Progenitor cell of endocrine pancreas (in vitro differentiated cells): ENCODE measurements around the gene ESYT2. TPM values are rescaled to one million over a fixed set of nuclear protein-coding genes. Genes with fewer than 3 reads are reported as not detected.

ENCODE experiments used
- DNase-seq: peaks from one replicate; pipeline ENCODE4 v3.0.0; 2021; ENCODE audit warnings: low spot score; ENCODE audit not compliant: unreplicated experiment
- H3K27ac Mint-ChIP-seq: 2 replicates; pipeline ENCODE4 v1.8.0; 2021; ENCODE audit warnings: mild to moderate bottlenecking, moderate library complexity, mixed read lengths
- H3K27me3 Mint-ChIP-seq: 2 replicates; pipeline ENCODE4 v1.8.0; 2021; ENCODE audit warnings: mixed read lengths
- H3K36me3 Mint-ChIP-seq: 2 replicates; pipeline ENCODE4 v1.8.0; 2022; ENCODE audit warnings: mixed read lengths; ENCODE audit not compliant: insufficient read depth
- H3K4me1 Mint-ChIP-seq: 2 replicates; pipeline ENCODE4 v1.8.0; 2021; ENCODE audit warnings: low read depth, mixed read lengths
- H3K4me3 Mint-ChIP-seq: 2 replicates; pipeline ENCODE4 v1.8.0; 2021; ENCODE audit warnings: low read depth, mild to moderate bottlenecking, moderate library complexity, mixed read lengths
- H3K9me3 Mint-ChIP-seq: 2 replicates; pipeline ENCODE4 v1.8.0; 2021; ENCODE audit warnings: low read depth, mixed read lengths
- CTCF ChIP-seq: fragments of 200-600 bp; sonication (generic); IDR thresholded peaks from one replicate; pipeline ENCODE4 v1.5.0; 2021; ENCODE audit warnings: antibody characterized with exemption, mild to moderate bottlenecking; ENCODE audit not compliant: unreplicated experiment
- total RNA-seq: library from RNA; stranded (reverse); gene quantifications from 2 replicates; pipeline ENCODE4 v1.2.1, GENCODE V29; 2021

The ESYT2 gene
- total RNA-seq, 1 donor from 2014 or later, result 29.4 TPM

- TF ChIP-seq CTCF, result no peak
- Mint-ChIP-seq H3K27ac (no peak overlapping the region), H3K27me3 (no peaks in the 10 kb centered on the region), H3K36me3 (peaks cover 7% of the 10 kb centered on the region), H3K4me1 (no peaks in the 10 kb centered on the region), H3K9me3 (no peaks in the 10 kb centered on the region), H3K4me3 (no peak overlapping the region)
- no peak for DNase-seq
These were observed 139.8 kb downstream of the ESYT2 start for GRCh38 chr7:158689488-158689887.

DNA sequence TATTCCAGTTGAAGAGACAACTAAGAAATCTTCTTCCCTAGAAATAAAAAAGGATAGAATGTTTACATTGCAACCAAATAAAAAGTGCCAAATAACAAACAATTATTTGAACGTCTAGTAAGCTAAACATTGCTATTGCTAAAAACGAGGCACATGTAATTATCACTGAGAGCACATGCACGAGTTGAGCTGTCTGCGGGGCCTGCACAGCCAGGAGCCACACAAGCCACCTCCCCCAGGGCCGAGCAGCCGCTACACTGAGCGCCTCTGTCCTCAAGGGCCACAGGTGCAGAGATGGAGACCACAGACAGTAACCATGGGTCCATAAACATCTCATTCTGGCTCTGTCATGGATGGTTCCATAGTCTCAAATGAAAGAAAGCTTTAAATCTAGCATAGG is 141.9 kb downstream of the ESYT2 start:
- TF ChIP-seq CTCF, result no peak
- DNase-seq, result no peak
- H3K27ac Mint-ChIP-seq, result no peak overlapping the region
- no peaks in the 10 kb centered on the region for H3K9me3 Mint-ChIP-seq
- H3K27me3 Mint-ChIP-seq, result no peaks in the 10 kb centered on the region
- peaks cover 4% of the 10 kb centered on the region for H3K36me3 Mint-ChIP-seq
- no peak overlapping the region for H3K4me3 Mint-ChIP-seq
- H3K4me1 Mint-ChIP-seq, result no peaks in the 10 kb centered on the region

DNA sequence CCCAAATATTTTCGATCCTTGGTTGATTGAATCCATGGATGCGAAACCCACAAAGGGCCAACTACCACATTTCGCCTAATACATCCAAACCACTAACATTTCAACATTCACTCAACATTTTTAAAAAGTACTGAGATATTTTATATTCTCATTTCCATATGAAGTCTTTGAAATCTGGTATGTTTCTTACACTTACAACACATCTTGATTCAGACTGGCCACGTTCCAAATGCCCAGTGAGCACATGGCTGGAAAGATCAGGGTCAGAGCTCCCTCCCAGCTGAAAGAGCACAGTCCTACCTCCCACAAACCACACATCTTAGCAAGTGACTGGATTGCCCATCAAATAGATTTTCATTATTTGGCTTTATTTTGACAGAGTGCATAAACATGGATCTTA is 143.6 kb downstream of the ESYT2 start:
- TF ChIP-seq CTCF, result no peak
- Mint-ChIP-seq H3K27ac (no peak overlapping the region), H3K4me1 (no peaks in the 10 kb centered on the region), H3K36me3 (peaks cover 4% of the 10 kb centered on the region), H3K27me3 (no peaks in the 10 kb centered on the region), H3K9me3 (no peaks in the 10 kb centered on the region), H3K4me3 (no peak overlapping the region)
- DNase-seq, result no peak

- no peaks in the 10 kb centered on the region for H3K9me3 Mint-ChIP-seq
- H3K27ac Mint-ChIP-seq, result no peak overlapping the region
- no peaks in the 10 kb centered on the region for H3K4me1 Mint-ChIP-seq
- peaks cover 5% of the 10 kb centered on the region for H3K36me3 Mint-ChIP-seq
- DNase-seq, result no peak
- no peak overlapping the region for H3K4me3 Mint-ChIP-seq
- no peaks in the 10 kb centered on the region for H3K27me3 Mint-ChIP-seq
- TF ChIP-seq CTCF, result no peak
These were observed 145.0 kb downstream of the ESYT2 start for GRCh38 chr7:158684329-158684728.

DNA sequence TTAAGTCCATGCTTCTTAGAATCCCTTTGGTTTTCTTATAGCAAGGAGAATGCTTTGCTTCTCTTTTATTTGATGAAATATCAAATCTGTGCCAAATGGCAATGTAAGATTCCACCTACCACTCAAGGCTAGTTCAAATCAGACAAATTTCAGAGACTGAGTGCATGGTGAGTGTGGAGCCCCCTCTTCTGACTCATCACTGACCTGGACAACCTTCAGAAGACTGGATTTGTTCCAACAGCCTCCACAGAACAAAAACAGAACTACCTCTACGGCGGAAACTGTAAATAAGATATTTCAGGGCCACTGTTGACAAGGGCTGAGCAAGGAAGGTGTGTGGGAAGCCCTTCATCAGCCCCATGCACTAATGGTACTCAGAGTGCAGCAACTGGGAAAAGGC is 145.8 kb downstream of the ESYT2 start:
- Mint-ChIP-seq H3K4me1 (no peaks in the 10 kb centered on the region), H3K36me3 (peaks cover 4% of the 10 kb centered on the region), H3K27me3 (no peaks in the 10 kb centered on the region), H3K4me3 (no peak overlapping the region), H3K9me3 (no peaks in the 10 kb centered on the region), H3K27ac (no peak overlapping the region)
- no peak for TF ChIP-seq CTCF
- no peak for DNase-seq
